Measurements from ENCODE around the gene JAKMIP1. TPM values are rescaled to one million over a fixed set of nuclear protein-coding genes. Genes with fewer than 3 reads are reported as not detected.

JAKMIP1 gene
- total and polyA plus RNA-seq, 2 experiments from 2014 or later = not detected

- WGBS, 2 experiments (ENCODE audit: low coverage in 1 of 2, low lambda C conversion rate in 2 of 2, missing lambda C conversion rate in 2 of 2) = 27 to 34% methylated on average over 6 of the region's 6 CpGs
- H3K4me2 ChIP-seq (ENCODE audit: unreplicated experiment) = no peak overlapping the region
- no peak for DNase-seq
- no peak overlapping the region for H3K9ac ChIP-seq
- H3K4me3 ChIP-seq = no peak overlapping the region
- H3K4me1 ChIP-seq (ENCODE audit: insufficient read depth) = no peaks in the 10 kb centered on the region
- H3F3A ChIP-seq (ENCODE audit: insufficient read depth) = no peaks in the 10 kb centered on the region
- no peaks in the 10 kb centered on the region for H3K36me3 ChIP-seq (ENCODE audit: low read depth)
- no peak overlapping the region for H2AFZ ChIP-seq
- H3K27ac ChIP-seq = no peak overlapping the region
- no peaks in the 10 kb centered on the region for H3K27me3 ChIP-seq (replicated peaks; ENCODE audit: insufficient read depth)
- no peaks in the 10 kb centered on the region for H3K9me2 ChIP-seq (ENCODE audit: insufficient read depth)
- TF ChIP-seq EZH2phosphoT487 (IDR thresholded peaks at IDR 0.05; ENCODE audit: insufficient read depth, low read depth) = no peak
- TF ChIP-seq EZH2 (IDR thresholded peaks at IDR 0.05; ENCODE audit: insufficient read depth, poor library complexity, severe bottlenecking) = no peak
- H3K9me3 ChIP-seq (ENCODE audit: low read depth) = no peaks in the 10 kb centered on the region
- no peaks in the 10 kb centered on the region for H3K79me2 ChIP-seq (ENCODE audit: insufficient read depth)
- no peaks in the 10 kb centered on the region for H4K20me1 ChIP-seq (ENCODE audit: insufficient read depth)
- in situ Hi-C loops (cut with MboI) = no loop called here
These were observed 171.1 kb downstream of the JAKMIP1 start for GRCh38 chr4:6029254-6029653.

- Histone ChIP-seq H3K4me3 (no peak overlapping the region), H3K9ac (no peak overlapping the region), H3K27me3 (replicated peaks; ENCODE audit: insufficient read depth) (no peaks in the 10 kb centered on the region), H3K4me2 (ENCODE audit: unreplicated experiment) (no peak overlapping the region), H3K9me3 (ENCODE audit: low read depth) (no peaks in the 10 kb centered on the region), H3K79me2 (ENCODE audit: insufficient read depth) (no peaks in the 10 kb centered on the region), H3K4me1 (ENCODE audit: insufficient read depth) (no peaks in the 10 kb centered on the region), H3K27ac (no peak overlapping the region), H3K9me2 (ENCODE audit: insufficient read depth) (no peaks in the 10 kb centered on the region), H4K20me1 (ENCODE audit: insufficient read depth) (no peaks in the 10 kb centered on the region), H2AFZ (no peak overlapping the region), H3K36me3 (ENCODE audit: low read depth) (no peaks in the 10 kb centered on the region), H3F3A (ENCODE audit: insufficient read depth) (no peaks in the 10 kb centered on the region)
- no peak for DNase-seq
- in situ Hi-C loops (cut with MboI) = no loop called here
- TF ChIP-seq EZH2 (IDR thresholded peaks at IDR 0.05; ENCODE audit: insufficient read depth, poor library complexity, severe bottlenecking) = no peak
- TF ChIP-seq EZH2phosphoT487 (IDR thresholded peaks at IDR 0.05; ENCODE audit: insufficient read depth, low read depth) = no peak
- WGBS, 2 experiments (ENCODE audit: low coverage in 1 of 2, low lambda C conversion rate in 2 of 2, missing lambda C conversion rate in 2 of 2) = 7 to 14% methylated on average over 10 of the region's 10 CpGs
These were observed 172.2 kb downstream of the JAKMIP1 start for GRCh38 chr4:6028168-6028567.

GRCh38 chr4:6027392-6027791 is 173.0 kb downstream of the JAKMIP1 start:
- TF ChIP-seq EZH2 (IDR thresholded peaks at IDR 0.05; ENCODE audit: insufficient read depth, poor library complexity, severe bottlenecking) (no peak), EZH2phosphoT487 (IDR thresholded peaks at IDR 0.05; ENCODE audit: insufficient read depth, low read depth) (no peak)
- Histone ChIP-seq H4K20me1 (ENCODE audit: insufficient read depth) (no peaks in the 10 kb centered on the region), H3K9me2 (ENCODE audit: insufficient read depth) (no peaks in the 10 kb centered on the region), H3K9me3 (ENCODE audit: low read depth) (no peaks in the 10 kb centered on the region), H3K79me2 (ENCODE audit: insufficient read depth) (no peaks in the 10 kb centered on the region), H3K4me3 (no peak overlapping the region), H3K36me3 (ENCODE audit: low read depth) (no peaks in the 10 kb centered on the region), H3K4me1 (ENCODE audit: insufficient read depth) (no peaks in the 10 kb centered on the region), H3K27me3 (replicated peaks; ENCODE audit: insufficient read depth) (no peaks in the 10 kb centered on the region), H2AFZ (no peak overlapping the region), H3K27ac (no peak overlapping the region), H3K9ac (no peak overlapping the region), H3K4me2 (ENCODE audit: unreplicated experiment) (no peak overlapping the region), H3F3A (ENCODE audit: insufficient read depth) (no peaks in the 10 kb centered on the region)
- WGBS, 2 experiments (ENCODE audit: low coverage in 1 of 2, low lambda C conversion rate in 2 of 2, missing lambda C conversion rate in 2 of 2) = 42% methylated on average over 9 of the region's 9 CpGs
- DNase-seq = no peak
- in situ Hi-C loops (cut with MboI) = no loop called here

GRCh38 chr4:6024313-6024960 is 175.9 kb downstream of the JAKMIP1 start:
- DNase-seq = no peak
- Histone ChIP-seq H3K9me2 (ENCODE audit: insufficient read depth) (no peaks in the 10 kb centered on the region), H3K4me3 (no peak overlapping the region), H3K4me1 (ENCODE audit: insufficient read depth) (no peaks in the 10 kb centered on the region), H3K27me3 (replicated peaks; ENCODE audit: insufficient read depth) (no peaks in the 10 kb centered on the region; the same call in 1 of the 2 replicates), H3K4me2 (ENCODE audit: unreplicated experiment) (no peak overlapping the region), H2AFZ (no peak overlapping the region), H3K27ac (no peak overlapping the region), H3K9ac (no peak overlapping the region), H4K20me1 (ENCODE audit: insufficient read depth) (no peaks in the 10 kb centered on the region), H3K79me2 (ENCODE audit: insufficient read depth) (no peaks in the 10 kb centered on the region), H3F3A (ENCODE audit: insufficient read depth) (no peaks in the 10 kb centered on the region), H3K36me3 (ENCODE audit: low read depth) (no peaks in the 10 kb centered on the region), H3K9me3 (ENCODE audit: low read depth) (no peaks in the 10 kb centered on the region)
- in situ Hi-C loops (cut with MboI) = no loop called here
- TF ChIP-seq EZH2 (IDR thresholded peaks at IDR 0.05; ENCODE audit: insufficient read depth, poor library complexity, severe bottlenecking) = no peak
- TF ChIP-seq EZH2phosphoT487 (IDR thresholded peaks at IDR 0.05; ENCODE audit: insufficient read depth, low read depth) = no peak
- WGBS, 2 experiments (ENCODE audit: low coverage in 1 of 2, low lambda C conversion rate in 2 of 2, missing lambda C conversion rate in 2 of 2) = 39 to 42% methylated on average over 20 of the region's 20 CpGs

Data from GM23248 (cell line).